K562 (cell line): ENCODE data around the gene SULT2A1. TPM values are rescaled to one million over a fixed set of nuclear protein-coding genes. Genes with fewer than 3 reads are reported as not detected.
A peak's percentile ranks its signal among the peaks of the same experiment; 100 is the strongest.

Experiments
- BCOR ChIP-seq: fragments of 450-650 bp; IDR thresholded peaks from 2 replicates; pipeline ENCODE4 v1.6.1; 2016
- CBX3 ChIP-seq, 2 experiments: IDR thresholded peaks; 1 replicate in 1 of 2; 2 replicates in 1 of 2; pipeline ENCODE4 v1.6.1; 2012; ENCODE audit warnings: inconsistent platforms in 2 of 2, low read length in 2 of 2, borderline replicate concordance in 1 of 2, control low read depth in 1 of 2
- ETV6 ChIP-seq, 3 experiments: fragments of 150-350 bp in 1 of 3; sonication (generic) in 1 of 3; formaldehyde crosslinking in 1 of 3; IDR thresholded peaks; 2 replicates each; pipeline versions ENCODE4 v1.6.1 to v1.8.0; 2014 to 2022; ENCODE audit warnings: borderline replicate concordance in 2 of 3, low read depth in 2 of 3, antibody characterized with exemption in 1 of 3, low read length in 1 of 3, mild to moderate bottlenecking in 1 of 3, missing genetic modification reagents in 1 of 3
- HEY1 ChIP-seq: fragments of 250-450 bp; sonication (Bioruptor Pico); IDR thresholded peaks from 2 replicates; pipeline ENCODE4 v1.5.0; 2020; ENCODE audit warnings: mild to moderate bottlenecking, moderate library complexity, borderline replicate concordance
- PHB2 ChIP-seq: fragments of 450-650 bp; IDR thresholded peaks from 2 replicates; pipeline ENCODE4 v1.6.1; 2017; ENCODE audit warnings: low read depth
- RB1 ChIP-seq: fragments of 450-650 bp; IDR thresholded peaks from 2 replicates; pipeline ENCODE4 v1.6.1; 2017; ENCODE audit warnings: low read depth, mild to moderate bottlenecking
- SAP30 ChIP-seq: fragments of 200-600 bp; sonication (generic); IDR thresholded peaks from 2 replicates; pipeline ENCODE4 v1.6.1; 2012; ENCODE audit warnings: borderline replicate concordance, low read depth, mild to moderate bottlenecking, moderate library complexity, low read length, control low read depth, inconsistent platforms; ENCODE audit not compliant: insufficient read depth, poor library complexity, severe bottlenecking
- SOX6 ChIP-seq: fragments of 450-650 bp; IDR thresholded peaks from 2 replicates; pipeline ENCODE4 v1.6.1; 2014; ENCODE audit warnings: mild to moderate bottlenecking
- TOE1 ChIP-seq, 2 experiments: fragments of 450-650 bp in 1 of 2; sonication (generic) in 1 of 2; formaldehyde crosslinking in 1 of 2; IDR thresholded peaks; 2 replicates each; pipeline versions ENCODE4 v1.7.1 to v1.8.0; 2016 to 2022; ENCODE audit warnings: borderline replicate concordance in 2 of 2, mild to moderate bottlenecking in 2 of 2, antibody characterized with exemption in 1 of 2, inconsistent platforms in 1 of 2, low read depth in 1 of 2, missing genetic modification reagents in 1 of 2, moderate library complexity in 1 of 2
- ZEB2 ChIP-seq: fragments of 450-650 bp; IDR thresholded peaks from 2 replicates; pipeline ENCODE4 v1.6.1; 2016
- ZNF224 ChIP-seq: sonication (generic); formaldehyde crosslinking; IDR thresholded peaks from 2 replicates; pipeline ENCODE4 v1.8.0; 2022; ENCODE audit warnings: mild to moderate bottlenecking, missing genetic modification reagents
- ZNF551 ChIP-seq: fragments of 250-450 bp; sonication (Bioruptor Pico); IDR thresholded peaks from 2 replicates; pipeline ENCODE4 v1.5.0; 2021; ENCODE audit warnings: mild to moderate bottlenecking, moderate library complexity
- polyA plus RNA-seq, 8 experiments: library from polyadenylated mRNA; depleted of rRNA in 4 of 8; stranded (reverse) in 5 of 8; unstranded in 3 of 8; fragments of >200 nt; fragmentation: Nextera tagmentation in 2 of 8; fragmentation: Illumina TruSeq in 1 of 8; extraction: Ambion mirVana in 2 of 8; extraction: Trizol in 1 of 8; gene quantifications; 2 replicates each; pipeline versions ENCODE4 v1.2.1 to v1.2.3, GENCODE V29; 2011 to 2014; ENCODE audit warnings: inconsistent platforms in 1 of 8, missing spikeins in 1 of 8
- total RNA-seq, 7 experiments: library from RNA; depleted of rRNA in 6 of 7; stranded (reverse); fragments of >200 nt in 6 of 7; fragmentation: Illumina TruSeq in 2 of 7; extraction: Trizol in 2 of 7; gene quantifications; 2 replicates each; pipeline versions ENCODE4 v1.2.1 to v1.2.3, GENCODE V29; 2011 to 2021; ENCODE audit warnings: low replicate concordance in 1 of 7
- TF ChIP-seq, protein P1 (sequence below): sonication (generic); formaldehyde crosslinking; IDR thresholded peaks from 2 replicates; pipeline ENCODE4 v1.8.0; 2022; ENCODE audit warnings: missing genetic modification reagents, mild to moderate bottlenecking, moderate library complexity, borderline replicate concordance
- TF ChIP-seq, protein P2 (sequence below): fragments of 450-650 bp; IDR thresholded peaks from 2 replicates; pipeline ENCODE4 v1.6.1; 2018; ENCODE audit warnings: mild to moderate bottlenecking, low read depth; ENCODE audit not compliant: partially characterized antibody
- TF ChIP-seq, protein P3 (sequence below), 2 experiments: IDR thresholded peaks; 2 replicates each; pipeline ENCODE4 v1.6.1; 2012; ENCODE audit warnings: improper control_type of control experiment in 2 of 2, low read depth in 2 of 2, low read length in 2 of 2, borderline replicate concordance in 1 of 2
- TF ChIP-seq, protein P4 (sequence below): IDR thresholded peaks from 2 replicates; pipeline ENCODE4 v1.6.1; 2011; ENCODE audit not compliant: insufficient read length; ENCODE audit errors: extremely low read depth
- TF ChIP-seq, protein P5 (sequence below): IDR thresholded peaks from 2 replicates; pipeline ENCODE4 v1.6.1; 2016; ENCODE audit warnings: missing genetic modification characterization, missing compliant biosample characterization

The SULT2A1 gene
- total and polyA plus RNA-seq, 9 of the 15 experiments (the other 6 are each of a cell fraction or from before 2014, with no cell fraction given) = 0.03 to 0.25 (median 0.07) TPM; not detected in 4

DNA sequence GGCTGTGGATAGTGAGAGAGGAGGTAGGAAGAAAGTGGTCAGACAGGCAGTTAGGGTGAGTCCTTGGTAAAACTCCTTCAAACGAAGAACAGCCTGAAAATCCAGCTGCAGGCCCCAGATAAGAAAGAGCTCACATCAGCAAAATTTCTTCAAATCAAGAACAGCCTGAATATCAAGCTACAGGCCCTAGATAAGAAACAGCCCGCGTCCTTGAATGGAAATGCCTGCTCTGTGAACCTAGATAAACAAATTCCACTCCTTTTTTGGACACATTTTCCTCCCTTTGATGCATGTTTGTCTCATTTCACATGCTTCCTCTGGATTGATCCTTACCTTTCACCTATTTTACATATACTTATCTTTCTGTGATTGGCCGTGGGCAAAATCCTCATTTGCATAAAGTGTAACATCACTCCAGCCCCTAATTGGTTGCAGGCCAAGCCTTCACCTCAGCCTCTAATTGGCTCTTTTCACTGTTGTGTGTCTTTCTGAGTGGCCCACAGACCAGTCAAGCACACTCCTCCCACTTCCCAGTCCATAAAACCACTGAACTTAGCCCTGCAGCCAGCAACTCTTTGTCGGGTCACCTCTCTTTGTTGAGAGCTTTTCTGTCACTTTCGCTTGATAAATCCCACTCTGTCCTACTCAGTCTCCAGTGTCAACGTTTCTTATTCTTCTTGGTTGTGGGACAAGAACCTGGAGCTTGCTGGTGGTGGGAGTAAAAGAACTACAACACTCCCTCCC, 6.0 kb upstream of the SULT2A1 start (continued):
- TF ChIP-seq, protein P1, sequence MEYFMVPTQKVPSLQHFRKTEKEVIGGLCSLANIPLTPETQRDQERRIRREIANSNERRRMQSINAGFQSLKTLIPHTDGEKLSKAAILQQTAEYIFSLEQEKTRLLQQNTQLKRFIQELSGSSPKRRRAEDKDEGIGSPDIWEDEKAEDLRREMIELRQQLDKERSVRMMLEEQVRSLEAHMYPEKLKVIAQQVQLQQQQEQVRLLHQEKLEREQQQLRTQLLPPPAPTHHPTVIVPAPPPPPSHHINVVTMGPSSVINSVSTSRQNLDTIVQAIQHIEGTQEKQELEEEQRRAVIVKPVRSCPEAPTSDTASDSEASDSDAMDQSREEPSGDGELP = peak; percentile 60
- TF ChIP-seq SAP30 = no peak
- peak; percentile 98 for TF ChIP-seq PHB2
- TF ChIP-seq BCOR = peak; percentile 78; the same call in 1 of the 2 replicates
- peak; percentile 24; the same call in 1 of the 2 replicates for TF ChIP-seq HEY1 (CRISPR knock-in tag)
- TF ChIP-seq, protein P2, sequence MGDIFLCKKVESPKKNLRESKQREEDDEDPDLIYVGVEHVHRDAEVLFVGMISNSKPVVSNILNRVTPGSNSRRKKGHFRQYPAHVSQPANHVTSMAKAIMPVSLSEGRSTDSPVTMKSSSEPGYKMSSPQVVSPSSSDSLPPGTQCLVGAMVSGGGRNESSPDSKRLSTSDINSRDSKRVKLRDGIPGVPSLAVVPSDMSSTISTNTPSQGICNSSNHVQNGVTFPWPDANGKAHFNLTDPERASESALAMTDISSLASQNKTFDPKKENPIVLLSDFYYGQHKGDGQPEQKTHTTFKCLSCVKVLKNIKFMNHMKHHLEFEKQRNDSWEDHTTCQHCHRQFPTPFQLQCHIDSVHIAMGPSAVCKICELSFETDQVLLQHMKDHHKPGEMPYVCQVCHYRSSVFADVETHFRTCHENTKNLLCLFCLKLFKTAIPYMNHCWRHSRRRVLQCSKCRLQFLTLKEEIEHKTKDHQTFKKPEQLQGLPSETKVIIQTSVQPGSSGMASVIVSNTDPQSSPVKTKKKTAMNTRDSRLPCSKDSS = peak; percentile 73
- TF ChIP-seq, protein P3, sequence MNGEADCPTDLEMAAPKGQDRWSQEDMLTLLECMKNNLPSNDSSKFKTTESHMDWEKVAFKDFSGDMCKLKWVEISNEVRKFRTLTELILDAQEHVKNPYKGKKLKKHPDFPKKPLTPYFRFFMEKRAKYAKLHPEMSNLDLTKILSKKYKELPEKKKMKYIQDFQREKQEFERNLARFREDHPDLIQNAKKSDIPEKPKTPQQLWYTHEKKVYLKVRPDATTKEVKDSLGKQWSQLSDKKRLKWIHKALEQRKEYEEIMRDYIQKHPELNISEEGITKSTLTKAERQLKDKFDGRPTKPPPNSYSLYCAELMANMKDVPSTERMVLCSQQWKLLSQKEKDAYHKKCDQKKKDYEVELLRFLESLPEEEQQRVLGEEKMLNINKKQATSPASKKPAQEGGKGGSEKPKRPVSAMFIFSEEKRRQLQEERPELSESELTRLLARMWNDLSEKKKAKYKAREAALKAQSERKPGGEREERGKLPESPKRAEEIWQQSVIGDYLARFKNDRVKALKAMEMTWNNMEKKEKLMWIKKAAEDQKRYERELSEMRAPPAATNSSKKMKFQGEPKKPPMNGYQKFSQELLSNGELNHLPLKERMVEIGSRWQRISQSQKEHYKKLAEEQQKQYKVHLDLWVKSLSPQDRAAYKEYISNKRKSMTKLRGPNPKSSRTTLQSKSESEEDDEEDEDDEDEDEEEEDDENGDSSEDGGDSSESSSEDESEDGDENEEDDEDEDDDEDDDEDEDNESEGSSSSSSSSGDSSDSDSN (IDR thresholded peaks at IDR 0.05; ENCODE audit: borderline replicate concordance in 1 of 2, low read depth in 2 of 2, low read length in 2 of 2) = no peak
- TF ChIP-seq RB1 = 0 out of 2 replicates have a peak, but pooled peaks have one; percentile 43
- no peak; the same call in 1 of the 2 replicates for TF ChIP-seq TOE1 (IDR thresholded peaks at IDR 0.05; ENCODE audit: borderline replicate concordance)
- no peak for TF ChIP-seq TOE1 (CRISPR knock-in tag; IDR thresholded peaks at IDR 0.05; ENCODE audit: borderline replicate concordance, low read depth)
- TF ChIP-seq, protein P4, sequence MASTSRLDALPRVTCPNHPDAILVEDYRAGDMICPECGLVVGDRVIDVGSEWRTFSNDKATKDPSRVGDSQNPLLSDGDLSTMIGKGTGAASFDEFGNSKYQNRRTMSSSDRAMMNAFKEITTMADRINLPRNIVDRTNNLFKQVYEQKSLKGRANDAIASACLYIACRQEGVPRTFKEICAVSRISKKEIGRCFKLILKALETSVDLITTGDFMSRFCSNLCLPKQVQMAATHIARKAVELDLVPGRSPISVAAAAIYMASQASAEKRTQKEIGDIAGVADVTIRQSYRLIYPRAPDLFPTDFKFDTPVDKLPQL = no peak
- TF ChIP-seq CBX3 (IDR thresholded peaks at IDR 0.05; ENCODE audit: borderline replicate concordance in 1 of 2, low read length in 2 of 2) = peak in 1 of 2 experiments; percentile 56; a peak in 2 of 3 replicates
- TF ChIP-seq ZNF551 (CRISPR knock-in tag) = no peak
- TF ChIP-seq, protein P5, sequence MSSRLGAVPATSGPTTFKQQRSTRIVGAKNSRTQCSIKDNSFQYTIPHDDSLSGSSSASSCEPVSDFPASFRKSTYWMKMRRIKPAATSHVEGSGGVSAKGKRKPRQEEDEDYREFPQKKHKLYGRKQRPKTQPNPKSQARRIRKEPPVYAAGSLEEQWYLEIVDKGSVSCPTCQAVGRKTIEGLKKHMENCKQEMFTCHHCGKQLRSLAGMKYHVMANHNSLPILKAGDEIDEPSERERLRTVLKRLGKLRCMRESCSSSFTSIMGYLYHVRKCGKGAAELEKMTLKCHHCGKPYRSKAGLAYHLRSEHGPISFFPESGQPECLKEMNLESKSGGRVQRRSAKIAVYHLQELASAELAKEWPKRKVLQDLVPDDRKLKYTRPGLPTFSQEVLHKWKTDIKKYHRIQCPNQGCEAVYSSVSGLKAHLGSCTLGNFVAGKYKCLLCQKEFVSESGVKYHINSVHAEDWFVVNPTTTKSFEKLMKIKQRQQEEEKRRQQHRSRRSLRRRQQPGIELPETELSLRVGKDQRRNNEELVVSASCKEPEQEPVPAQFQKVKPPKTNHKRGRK (tag) = no peak
- peak in 1 of 2 experiments; percentile 71; a peak in 2 of 4 replicates for TF ChIP-seq ETV6 (IDR thresholded peaks at IDR 0.05; ENCODE audit: borderline replicate concordance in 1 of 2, low read depth in 2 of 2, low read length in 1 of 2)
- TF ChIP-seq ETV6 (CRISPR knock-in tag; IDR thresholded peaks at IDR 0.05; ENCODE audit: borderline replicate concordance) = no peak
- no peak for TF ChIP-seq ZNF224 (CRISPR knock-in tag)
- peak; percentile 50; the same call in 1 of the 2 replicates for TF ChIP-seq ZEB2
- TF ChIP-seq SOX6 = peak; percentile 97
